SK-N-SH (cell line): Measurements from ENCODE around the gene EFEMP2.

Experiments used
- CTCF ChIP-seq: fragments of 200-600 bp; sonication (generic); IDR thresholded peaks from 2 replicates; pipeline ENCODE4 v1.6.1; 2017; ENCODE audit warnings: antibody characterized with exemption, mild to moderate bottlenecking, moderate library complexity
- ELF1 ChIP-seq: IDR thresholded peaks from 2 replicates; pipeline ENCODE4 v1.4.0; 2012
- EP300 ChIP-seq, 2 experiments: IDR thresholded peaks; 2 replicates each; pipeline versions ENCODE4 v1.4.0 to v1.6.1; 2012; ENCODE audit warnings: borderline replicate concordance in 1 of 2, low read depth in 1 of 2, low read length in 1 of 2
- FOXM1 ChIP-seq: IDR thresholded peaks from 2 replicates; pipeline ENCODE4 v1.4.0; 2012; ENCODE audit warnings: low read depth, mild to moderate bottlenecking
- IRF3 ChIP-seq: fragments of 150-350 bp; IDR thresholded peaks from 2 replicates; pipeline ENCODE4 v1.6.1; 2016; ENCODE audit warnings: mild to moderate bottlenecking, low read depth, low read length
- NFIC ChIP-seq: IDR thresholded peaks from 2 replicates; pipeline ENCODE4 v1.4.0; 2012; ENCODE audit warnings: borderline replicate concordance
- POLR2AphosphoS5 ChIP-seq: IDR thresholded peaks from 2 replicates; pipeline ENCODE4 v1.6.1; 2012; ENCODE audit warnings: low read depth, low read length
- RAD21 ChIP-seq: IDR thresholded peaks from 2 replicates; pipeline ENCODE4 v1.6.1; 2012; ENCODE audit warnings: mild to moderate bottlenecking, low read length
- USF2 ChIP-seq: fragments of 150-350 bp; IDR thresholded peaks from 2 replicates; pipeline ENCODE4 v1.6.1; 2017; ENCODE audit warnings: antibody characterized with exemption, low read length, low read depth, borderline replicate concordance
- YY1 ChIP-seq: IDR thresholded peaks from 2 replicates; pipeline ENCODE4 v1.4.0; 2012; ENCODE audit warnings: low read depth, mild to moderate bottlenecking

GRCh38 chr11:65868907-65869306, 3.7 kb downstream of the EFEMP2 start:
- TF ChIP-seq FOXM1 (no peak), RAD21 (no peak), USF2 (no peak), CTCF (no peak), IRF3 (no peak), EP300 (IDR thresholded peaks at IDR 0.05; ENCODE audit: borderline replicate concordance in 1 of 2, low read depth in 1 of 2, low read length in 1 of 2) (no peak), POLR2AphosphoS5 (peak; percentile 28; the same call in 1 of the 2 replicates), YY1 (no peak), NFIC (no peak), ELF1 (no peak)
